ENCODE results near the gene ALK. TPM values are rescaled to one million over a fixed set of nuclear protein-coding genes. Genes with fewer than 3 reads are reported as not detected.

The ALK gene
- total RNA-seq, 1 experiment from 2014 or later = not detected

- H2BK20ac ChIP-seq (ENCODE audit: low read depth, low read length, poor library complexity, severe bottlenecking) = no peak overlapping the region
- H2AK5ac ChIP-seq (ENCODE audit: insufficient read length, low read length) = no peak overlapping the region
Observed at GRCh38 chr2:29760008-29760407, 161.4 kb downstream of the ALK start.

More at GRCh38 chr2:29760008-29760407, 161.4 kb downstream of the ALK start:
- no peak overlapping the region for H3K14ac ChIP-seq (ENCODE audit: insufficient read depth, low read length)
- no peak overlapping the region for H2BK12ac ChIP-seq (ENCODE audit: insufficient read length, low read depth, low read length)
- no peaks in the 10 kb centered on the region for H3K79me1 ChIP-seq (ENCODE audit: insufficient read depth, low read depth, low read length, poor library complexity, severe bottlenecking)
- H3T11ph ChIP-seq (ENCODE audit: low read length) = no peak overlapping the region
- no peaks in the 10 kb centered on the region for H4K20me1 ChIP-seq (ENCODE audit: control insufficient read depth, insufficient read depth, insufficient read length)
- H2BK5ac ChIP-seq (ENCODE audit: insufficient read length, low read length) = no peak overlapping the region
- H3K56ac ChIP-seq (ENCODE audit: insufficient read length, low read depth, low read length) = no peak overlapping the region
- no peak overlapping the region for H3K18ac ChIP-seq (ENCODE audit: insufficient read length, low read depth, low read length)
- no peak overlapping the region for H3K4me2 ChIP-seq (ENCODE audit: insufficient read depth, insufficient read length, low read length)
- no peaks in the 10 kb centered on the region for H3K9me3 ChIP-seq (ENCODE audit: control insufficient read depth, low read depth, low read length)
- H3K23ac ChIP-seq (ENCODE audit: insufficient read length, low read depth, low read length) = no peak overlapping the region
- no peaks in the 10 kb centered on the region for H3K36me3 Mint-ChIP-seq (ENCODE audit: insufficient read depth in 1 of 3, low read depth in 3 of 3)
- no peak overlapping the region for H3K9ac ChIP-seq (ENCODE audit: extremely low read depth, insufficient read length, low read length)
- no peaks in the 10 kb centered on the region for H3K27me3 ChIP-seq (ENCODE audit: insufficient read depth, low read length)
- no peak for DNase-seq
- H3K27ac Mint-ChIP-seq = no peak overlapping the region
- no peak for TF ChIP-seq CTCF (conservative IDR thresholded peaks at IDR 0.05)
- no peak overlapping the region for H2AFZ ChIP-seq (ENCODE audit: low read length)
- no peak overlapping the region for H2BK15ac ChIP-seq (ENCODE audit: low read depth, low read length)
- no peaks in the 10 kb centered on the region for H3K23me2 ChIP-seq (ENCODE audit: insufficient read length, low read depth, low read length, poor library complexity, severe bottlenecking)
- H3K4ac ChIP-seq (ENCODE audit: low read depth, low read length) = no peak overlapping the region
- H4K5ac ChIP-seq (ENCODE audit: insufficient read length, low read depth, low read length) = no peak overlapping the region
- H3K4me3 Mint-ChIP-seq = no peak overlapping the region
- H3K27ac ChIP-seq (ENCODE audit: insufficient read length, low read depth, low read length) = no peak overlapping the region
- no peaks in the 10 kb centered on the region; the same call in 1 of the 2 replicates for H3K79me2 ChIP-seq (ENCODE audit: insufficient read depth, low read length)
- H4K8ac ChIP-seq (replicated peaks; ENCODE audit: insufficient read length, low read depth, low read length) = no peak overlapping the region
- peaks cover 0 to 2% of the 10 kb centered on the region in 2 experiments; a peak in 2 of 4 replicates for H3K4me1 Mint-ChIP-seq
- H3K9me3 Mint-ChIP-seq = no peaks in the 10 kb centered on the region
- H4K91ac ChIP-seq (ENCODE audit: insufficient read length, low read depth, low read length) = no peak overlapping the region
- WGBS (ENCODE audit: extremely low coverage, insufficient read length, low lambda C conversion rate) = no CpG with 5 or more reads among the region's 3 CpGs
- H3K27me3 Mint-ChIP-seq (ENCODE audit: low read depth) = no peaks in the 10 kb centered on the region; the same call in 1 of the 2 replicates
- H2BK120ac ChIP-seq (ENCODE audit: low read depth, low read length, poor library complexity, severe bottlenecking) = no peak overlapping the region
- no peaks in the 10 kb centered on the region for H3K4me1 ChIP-seq (ENCODE audit: insufficient read depth, low read length)
